ENCODE measurements around the gene SORL1.
"Not testable (repeated sequence)": the region's sequence is repeated elsewhere in the genome, so short reads cannot be mapped to it uniquely, and the experiment has no call there.

SORL1 gene

GRCh38 chr11:121451986-121452608 is at the start of gene SORL1:
Gene SORL1, plus strand, starts transcription at chr11:121452314. Its CDS starts 18 bp downstream, at chr11:121452332.
- DNase-seq, result peak; percentile 83

- DNase-seq, result no peak
Observed at GRCh38 chr11:121405646-121406045, 46.5 kb upstream of the SORL1 start.

GRCh38 chr11:121406291-121406690 is 45.8 kb upstream of the SORL1 start:
- no peak for DNase-seq

- DNase-seq, result no peak
Observed at GRCh38 chr11:121408830-121409229, 43.3 kb upstream of the SORL1 start.

GRCh38 chr11:121410041-121410440 is 42.1 kb upstream of the SORL1 start:
- DNase-seq, result not testable (repeated sequence)

- not testable (repeated sequence) for DNase-seq
Observed at GRCh38 chr11:121411330-121411729, 40.8 kb upstream of the SORL1 start.

- DNase-seq, result no peak
Observed at GRCh38 chr11:121412000-121412587, 40.0 kb upstream of the SORL1 start.

- no peak for DNase-seq
Observed at GRCh38 chr11:121412711-121413415, 39.3 kb upstream of the SORL1 start.

GRCh38 chr11:121414141-121414913 is 37.8 kb upstream of the SORL1 start:
- no peak for DNase-seq

- DNase-seq, result no peak
Observed at GRCh38 chr11:121415856-121416255, 36.3 kb upstream of the SORL1 start.

- peak; percentile 47 for DNase-seq
Observed at GRCh38 chr11:121417055-121417551, 35.0 kb upstream of the SORL1 start.

GRCh38 chr11:121417607-121418006 is 34.5 kb upstream of the SORL1 start:
- DNase-seq, result no peak

- peak; percentile 45 for DNase-seq
Observed at GRCh38 chr11:121418625-121419114, 33.4 kb upstream of the SORL1 start.

GRCh38 chr11:121419836-121420235 is 32.3 kb upstream of the SORL1 start:
- DNase-seq, result no peak

GRCh38 chr11:121420398-121420797 is 31.7 kb upstream of the SORL1 start:
- DNase-seq, result no peak

- DNase-seq, result no peak
Observed at GRCh38 chr11:121421149-121421901, 30.8 kb upstream of the SORL1 start.

GRCh38 chr11:121422675-121423074 is 29.4 kb upstream of the SORL1 start:
- DNase-seq, result no peak

GRCh38 chr11:121425828-121426227 is 26.3 kb upstream of the SORL1 start:
- no peak for DNase-seq

- DNase-seq, result peak; percentile 66
Observed at GRCh38 chr11:121426476-121427399, 25.4 kb upstream of the SORL1 start.

GRCh38 chr11:121427400-121427744 is 24.7 kb upstream of the SORL1 start:
- DNase-seq, result no peak

- no peak for DNase-seq
Observed at GRCh38 chr11:121429556-121429955, 22.6 kb upstream of the SORL1 start.

All from activated T-cell treated with anti-CD3 and anti-CD28 coated beads, Interleukin-2, amount 50 U/mL, for 1 hour (primary cell).